Adrenal gland (tissue), 12 donors: Measurements from ENCODE around the gene TP73. TPM values are rescaled to one million over a fixed set of nuclear protein-coding genes. Genes with fewer than 3 reads are reported as not detected.
A peak's percentile ranks its signal among the peaks of the same experiment; 100 is the strongest.

Source experiments
- DNase-seq, 7 donors: peaks; one replicate each; pipeline ENCODE4 v3.0.0-alpha.2; 2019 to 2020
- H3K27ac ChIP-seq, 5 donors: fragments of 200-600 bp; sonication (generic) in 4 of 5; 1 replicate in 3 of 5; 2 replicates in 2 of 5; pipeline versions ENCODE4 v1.5.1 to v1.8.0; 2016 to 2020; ENCODE audit warnings: mild to moderate bottlenecking in 1 of 5
- H3K27me3 ChIP-seq: fragments of 200-600 bp; 2 replicates; pipeline ENCODE4 v1.8.0; 2021
- H3K36me3 ChIP-seq, 2 donors: fragments of 200-600 bp; replicated peaks in 1 of 2; 1 replicate in 1 of 2; 2 replicates in 1 of 2; pipeline versions ENCODE4 v1.5.1 to v1.8.0; 2018 to 2022
- H3K4me1 ChIP-seq, 2 donors: fragments of 200-600 bp; replicated peaks in 1 of 2; 1 replicate in 1 of 2; 2 replicates in 1 of 2; pipeline versions ENCODE4 v1.5.1 to v1.8.0; 2018 to 2021
- H3K4me3 ChIP-seq, 4 donors: fragments of 200-600 bp; sonication (generic) in 3 of 4; one replicate each; pipeline ENCODE4 v1.5.1; 2016 to 2018
- H3K9me3 ChIP-seq, 3 donors: fragments of 200-600 bp; sonication (generic) in 1 of 3; replicated peaks in 1 of 3; 1 replicate in 2 of 3; 2 replicates in 1 of 3; pipeline versions ENCODE4 v1.5.1 to v1.8.0; 2016 to 2021
- POLR2A ChIP-seq, 2 donors: fragments of 450-650 bp; IDR thresholded peaks; one replicate each; pipeline ENCODE4 v1.6.1; 2017; ENCODE audit warnings: antibody characterized with exemption in 2 of 2, mild to moderate bottlenecking in 2 of 2, moderate library complexity in 1 of 2
- WGBS, 4 donors: extraction: QIAGEN DNeasy Blood & Tissue Kit in 2 of 4; methylation state at CpG; one replicate each; pipeline versions ENCODE4 v1.1.5 to v1.1.7; 2013 to 2017; 5-methylcytosine and 5-hydroxymethylcytosine counted together
- intact Hi-C, 2 donors: fragments of 100-400 bp; cut with DNase I; formaldehyde crosslinking; loops; one replicate each; pipeline versions ENCODE4 v1.14.1 to v1.15.0; 2022 to 2023
- polyA plus RNA-seq, 3 donors: library from polyadenylated mRNA; stranded (reverse); fragments of 200-250 nt in 2 of 3; fragments of 350-450 nt in 1 of 3; fragmentation: Illumina TruSeq in 1 of 3; extraction: RNeasy Lipid Tissue Mini Kit (QIAGEN cat#74804) in 1 of 3; gene quantifications; one replicate each; pipeline ENCODE4 v1.2.3, GENCODE V29; 2013 to 2014
- total RNA-seq, 9 donors: library from RNA; depleted of rRNA in 4 of 9; stranded (reverse); fragments of >200 nt in 4 of 9; fragments of 120-200 nt in 1 of 9; fragmentation: NEBNext Ultra II Directional in 1 of 9; extraction: Animal tissue kit (Norgen Biotek cat#: 25700) in 1 of 9; gene quantifications; one replicate each; pipeline versions ENCODE4 v1.1.0 to v1.2.4, GENCODE V29; 2013 to 2023
- TF ChIP-seq, protein P1 (sequence below), 6 experiments: fragments of 450-650 bp in 4 of 6; fragments of 200-600 bp in 2 of 6; sonication (generic) in 1 of 6; IDR thresholded peaks; 1 replicate in 5 of 6; 2 replicates in 1 of 6; pipeline versions ENCODE4 v1.5.1 to v1.8.0; 2016 to 2021; ENCODE audit warnings: antibody characterized with exemption in 6 of 6, mild to moderate bottlenecking in 2 of 6, moderate library complexity in 1 of 6
- donor health status: healthy with polysubstance abuse.
- donor health status: Bipolar disorder and iron deficiency.
- donor health status: DM: yes; HTN: yes; CAD: no.
- donor health status: DM: no; HTN: no; CAD: no.
- donor health status: DM: no; HTN: no; CAD: no.
- donor health status: DM: yes; HTN: yes; CAD: no.

TP73 gene
- total and polyA plus RNA-seq, 12 donors: 0.03 to 0.22 (median 0.14) TPM; not detected in 6

GRCh38 chr1:3771108-3772026 is 119.1 kb downstream of the TP73 start:
- Histone ChIP-seq H3K4me3 (peak overlapping the region in 2 of 4 donors; percentile 65 to 69), H3K27me3 (no peaks in the 10 kb centered on the region), H3K36me3 (no peaks in the 10 kb centered on the region), H3K27ac (no peak overlapping the region), H3K4me1 (peaks cover 14 to 37% of the 10 kb centered on the region in 2 donors), H3K9me3 (no peaks in the 10 kb centered on the region)
- 34 to 49% (median 37%) methylated on average over 11 to 32 of the region's 32 CpGs for WGBS, 4 donors
- TF ChIP-seq, protein P1, sequence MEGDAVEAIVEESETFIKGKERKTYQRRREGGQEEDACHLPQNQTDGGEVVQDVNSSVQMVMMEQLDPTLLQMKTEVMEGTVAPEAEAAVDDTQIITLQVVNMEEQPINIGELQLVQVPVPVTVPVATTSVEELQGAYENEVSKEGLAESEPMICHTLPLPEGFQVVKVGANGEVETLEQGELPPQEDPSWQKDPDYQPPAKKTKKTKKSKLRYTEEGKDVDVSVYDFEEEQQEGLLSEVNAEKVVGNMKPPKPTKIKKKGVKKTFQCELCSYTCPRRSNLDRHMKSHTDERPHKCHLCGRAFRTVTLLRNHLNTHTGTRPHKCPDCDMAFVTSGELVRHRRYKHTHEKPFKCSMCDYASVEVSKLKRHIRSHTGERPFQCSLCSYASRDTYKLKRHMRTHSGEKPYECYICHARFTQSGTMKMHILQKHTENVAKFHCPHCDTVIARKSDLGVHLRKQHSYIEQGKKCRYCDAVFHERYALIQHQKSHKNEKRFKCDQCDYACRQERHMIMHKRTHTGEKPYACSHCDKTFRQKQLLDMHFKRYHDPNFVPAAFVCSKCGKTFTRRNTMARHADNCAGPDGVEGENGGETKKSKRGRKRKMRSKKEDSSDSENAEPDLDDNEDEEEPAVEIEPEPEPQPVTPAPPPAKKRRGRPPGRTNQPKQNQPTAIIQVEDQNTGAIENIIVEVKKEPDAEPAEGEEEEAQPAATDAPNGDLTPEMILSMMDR (IDR thresholded peaks at IDR 0.05): no peak
- TF ChIP-seq POLR2A (IDR thresholded peaks at IDR 0.05): no peak
- DNase-seq: peak in 1 of 7 donors; percentile 35
- intact Hi-C loops: no loop called here

DNA sequence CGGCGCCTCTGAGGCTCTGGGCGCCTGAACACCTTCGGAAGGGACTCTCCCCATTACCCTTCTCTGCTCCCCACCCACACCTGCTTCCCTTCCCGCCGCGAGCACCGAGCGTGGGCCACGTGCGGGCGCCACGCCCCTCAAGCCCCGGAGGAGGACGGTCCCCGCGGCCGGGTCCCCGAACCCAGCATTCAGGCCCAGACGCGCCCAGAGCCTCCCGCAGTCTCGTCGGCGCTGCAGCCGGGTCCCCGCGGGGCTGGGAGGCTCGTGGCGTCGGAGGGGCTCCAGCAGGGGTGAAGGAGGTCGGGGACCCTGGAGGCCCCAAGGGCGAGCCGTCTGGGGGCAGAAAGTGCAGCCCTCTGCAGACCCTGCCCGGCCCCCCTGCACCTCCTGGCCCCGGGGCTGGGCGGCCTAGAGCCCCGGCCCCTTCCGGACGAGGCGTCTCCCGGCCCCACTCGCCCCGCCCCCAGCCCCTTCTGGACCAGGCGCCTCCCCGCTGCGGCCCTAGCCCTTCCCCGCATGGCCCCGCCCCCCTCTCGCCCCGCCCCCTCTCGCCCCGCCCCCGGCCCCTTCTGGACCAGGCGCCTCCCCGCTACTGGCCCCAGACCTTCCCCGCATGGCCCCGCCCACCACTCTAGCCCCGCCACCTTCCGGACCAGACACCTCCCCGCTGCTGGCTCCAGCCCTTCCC is 119.9 kb downstream of the TP73 start:
- H3K27ac ChIP-seq: peak overlapping the region in 1 of 5 donors; percentile 78
- TF ChIP-seq, protein P1 (IDR thresholded peaks at IDR 0.05): no peak
- TF ChIP-seq POLR2A (IDR thresholded peaks at IDR 0.05): peak; percentile 25 to 30
- intact Hi-C loops: no loop called here
- no peaks in the 10 kb centered on the region for H3K9me3 ChIP-seq
- H3K4me1 ChIP-seq: peaks cover 14 to 37% of the 10 kb centered on the region in 2 donors
- no peaks in the 10 kb centered on the region for H3K27me3 ChIP-seq
- H3K36me3 ChIP-seq: no peaks in the 10 kb centered on the region
- WGBS, 4 donors: 1% methylated on average over 56 to 57 of the region's 61 CpGs; no CpG with 5 or more reads in 2 of the 4 donors
- H3K4me3 ChIP-seq: peak overlapping the region in 3 of 4 donors; percentile 40 to 69 (median 65)
- DNase-seq: peak; percentile 86 to 94 (median 90)

- intact Hi-C loops: no loop called here
- peak in 1 of 7 donors; percentile 77 for DNase-seq
- WGBS, 4 donors: 17 to 50% (median 22%) methylated on average over 7 to 55 of the region's 55 CpGs
Measured at GRCh38 chr1:3772715-3773571, 120.6 kb downstream of the TP73 start, which contains the start of gene SMIM1. TSS of gene SMIM1 (plus strand) at chr1:3772749. CDS start at chr1:3775374, 2,625 bp downstream.

More at GRCh38 chr1:3772715-3773571, 120.6 kb downstream of the TP73 start, which contains the start of gene SMIM1:
- Histone ChIP-seq H3K36me3 (no peaks in the 10 kb centered on the region), H3K4me3 (peak within 1 kb of the TSS; percentile 40 to 69 (median 60)), H3K27ac (peak within 1 kb of the TSS in 3 of 5 donors; percentile 48 to 78 (median 73)), H3K9me3 (no peaks in the 10 kb centered on the region), H3K27me3 (no peaks in the 10 kb centered on the region), H3K4me1 (peaks cover 14 to 37% of the 10 kb centered on the region in 2 donors)
- no peak for TF ChIP-seq POLR2A (IDR thresholded peaks at IDR 0.05)
- TF ChIP-seq, protein P1 (IDR thresholded peaks at IDR 0.05): no peak
